GM23248 (cell line): ENCODE measurements around the gene CFAP97D2. TPM values are rescaled to one million over a fixed set of nuclear protein-coding genes. Genes with fewer than 3 reads are reported as not detected.
A peak's percentile ranks its signal among the peaks of the same experiment; 100 is the strongest.

Source experiments
- DNase-seq: peaks from one replicate; pipeline ENCODE4 v3.0.0-alpha.2; 2015
- H2AFZ ChIP-seq: fragments of 200-600 bp; sonication (generic); 2 replicates; pipeline ENCODE4 v1.6.1; 2016; ENCODE audit warnings: antibody characterized with exemption
- H3F3A ChIP-seq: fragments of 200-600 bp; sonication (generic); 2 replicates; pipeline ENCODE4 v1.6.1; 2016; ENCODE audit warnings: mild to moderate bottlenecking, antibody characterized with exemption, mixed run types; ENCODE audit not compliant: insufficient read depth
- H3K27ac ChIP-seq: fragments of 200-600 bp; sonication (generic); 2 replicates; pipeline ENCODE4 v1.5.1; 2016; ENCODE audit warnings: mild to moderate bottlenecking
- H3K27me3 ChIP-seq: fragments of 200-600 bp; sonication (generic); replicated peaks from 2 replicates; pipeline ENCODE4 v1.6.1; 2016; ENCODE audit warnings: mild to moderate bottlenecking; ENCODE audit not compliant: insufficient read depth
- H3K36me3 ChIP-seq: fragments of 200-600 bp; sonication (generic); 2 replicates; pipeline ENCODE4 v1.6.1; 2016; ENCODE audit warnings: low read depth, mild to moderate bottlenecking
- H3K4me1 ChIP-seq: fragments of 200-600 bp; sonication (generic); 2 replicates; pipeline ENCODE4 v1.6.1; 2016; ENCODE audit warnings: mild to moderate bottlenecking; ENCODE audit not compliant: insufficient read depth
- H3K4me2 ChIP-seq: fragments of 200-600 bp; sonication (generic); one replicate; pipeline ENCODE4 v1.6.1; 2016; ENCODE audit warnings: mild to moderate bottlenecking; ENCODE audit not compliant: unreplicated experiment
- H3K4me3 ChIP-seq: fragments of 200-600 bp; sonication (generic); 2 replicates; pipeline ENCODE4 v1.5.1; 2016; ENCODE audit warnings: mild to moderate bottlenecking
- H3K79me2 ChIP-seq: fragments of 200-600 bp; sonication (generic); 2 replicates; pipeline ENCODE4 v1.6.1; 2016; ENCODE audit warnings: mild to moderate bottlenecking; ENCODE audit not compliant: insufficient read depth
- H3K9ac ChIP-seq: fragments of 200-600 bp; sonication (generic); 2 replicates; pipeline ENCODE4 v1.6.1; 2016; ENCODE audit warnings: mild to moderate bottlenecking
- H3K9me2 ChIP-seq: fragments of 200-600 bp; sonication (generic); 2 replicates; pipeline ENCODE4 v1.6.1; 2016; ENCODE audit warnings: mixed run types, mild to moderate bottlenecking, moderate library complexity; ENCODE audit not compliant: insufficient read depth
- H3K9me3 ChIP-seq: fragments of 200-600 bp; sonication (generic); one replicate; pipeline ENCODE4 v1.6.1; 2017; ENCODE audit warnings: low read depth
- H4K20me1 ChIP-seq: fragments of 200-600 bp; sonication (generic); 2 replicates; pipeline ENCODE4 v1.6.0; 2016; ENCODE audit not compliant: insufficient read depth
- EZH2 ChIP-seq: fragments of 200-600 bp; sonication (generic); IDR thresholded peaks from 2 replicates; pipeline ENCODE4 v1.6.1; 2018; ENCODE audit warnings: antibody characterized with exemption, mild to moderate bottlenecking; ENCODE audit not compliant: insufficient read depth, poor library complexity, severe bottlenecking
- EZH2phosphoT487 ChIP-seq: fragments of 200-600 bp; sonication (generic); IDR thresholded peaks from 2 replicates; pipeline ENCODE4 v1.6.1; 2018; ENCODE audit warnings: antibody characterized with exemption, moderate library complexity, mild to moderate bottlenecking, low read depth; ENCODE audit not compliant: insufficient read depth
- WGBS, 2 experiments: methylation state at CpG; one replicate each; pipeline ENCODE4 v1.1.6; 2015 to 2017; ENCODE audit warnings: low lambda C conversion rate in 2 of 2, low coverage in 1 of 2; ENCODE audit errors: missing lambda C conversion rate in 2 of 2; 5-methylcytosine and 5-hydroxymethylcytosine counted together
- in situ Hi-C: fragments of 300-500 bp; cut with MboI; formaldehyde crosslinking; loops from 2 replicates; pipeline ENCODE4 v1.15.0; 2020
- polyA plus RNA-seq: library from polyadenylated mRNA; unstranded; fragments of >200 nt; fragmentation: Nextera tagmentation; extraction: Ambion mirVana; gene quantifications from 2 replicates; pipeline ENCODE4 v1.2.1, GENCODE V29; 2016
- total RNA-seq: library from RNA; depleted of rRNA; stranded (reverse); fragments of >200 nt; shearing (Covaris generic); gene quantifications from 2 replicates; pipeline ENCODE4 v1.2.3, GENCODE V29; 2014

The CFAP97D2 gene
- total and polyA plus RNA-seq, 2 experiments from 2014 or later, result not detected

- no peaks in the 10 kb centered on the region for H3K79me2 ChIP-seq
- no peaks in the 10 kb centered on the region for H3K9me3 ChIP-seq
- peaks cover 11% of the 10 kb centered on the region for H3F3A ChIP-seq
- H3K4me2 ChIP-seq, result no peak overlapping the region
- peaks cover 18% of the 10 kb centered on the region for H3K4me1 ChIP-seq
- H3K27me3 ChIP-seq, result no peaks in the 10 kb centered on the region
- H3K4me3 ChIP-seq, result no peak overlapping the region
- H2AFZ ChIP-seq, result no peak overlapping the region
- H3K9me2 ChIP-seq, result no peaks in the 10 kb centered on the region
- no peak overlapping the region for H3K27ac ChIP-seq
- TF ChIP-seq EZH2phosphoT487 (no peak), EZH2 (no peak)
- H4K20me1 ChIP-seq, result no peaks in the 10 kb centered on the region
- WGBS, 2 experiments, result 77 to 79% methylated on average over 11 of the region's 11 CpGs
- no peak overlapping the region for H3K9ac ChIP-seq
- H3K36me3 ChIP-seq, result no peaks in the 10 kb centered on the region
- DNase-seq, result no peak
- in situ Hi-C loops, result no loop called here
These were observed 47.0 kb downstream of the CFAP97D2 start for GRCh38 chr13:114226088-114226487.

- H3K27ac ChIP-seq, result no peak overlapping the region
- no peak overlapping the region for H3K9ac ChIP-seq
- no peak overlapping the region for H3K4me2 ChIP-seq
- H3K79me2 ChIP-seq, result no peaks in the 10 kb centered on the region
- H3K4me1 ChIP-seq, result peaks cover 18% of the 10 kb centered on the region
- no peaks in the 10 kb centered on the region for H3K9me3 ChIP-seq
- no peaks in the 10 kb centered on the region for H4K20me1 ChIP-seq
- TF ChIP-seq EZH2phosphoT487 (no peak), EZH2 (no peak)
- H3K27me3 ChIP-seq, result no peaks in the 10 kb centered on the region
- no peak overlapping the region for H3K4me3 ChIP-seq
- 6 to 11% methylated on average over 18 to 19 of the region's 19 CpGs for WGBS, 2 experiments
- no peak overlapping the region for H2AFZ ChIP-seq
- in situ Hi-C loops, result no loop called here
- no peaks in the 10 kb centered on the region for H3K9me2 ChIP-seq
- no peaks in the 10 kb centered on the region for H3K36me3 ChIP-seq
- peaks cover 11% of the 10 kb centered on the region for H3F3A ChIP-seq
- DNase-seq, result peak; percentile 89
These were observed 47.8 kb downstream of the CFAP97D2 start for GRCh38 chr13:114226699-114227323.

DNA sequence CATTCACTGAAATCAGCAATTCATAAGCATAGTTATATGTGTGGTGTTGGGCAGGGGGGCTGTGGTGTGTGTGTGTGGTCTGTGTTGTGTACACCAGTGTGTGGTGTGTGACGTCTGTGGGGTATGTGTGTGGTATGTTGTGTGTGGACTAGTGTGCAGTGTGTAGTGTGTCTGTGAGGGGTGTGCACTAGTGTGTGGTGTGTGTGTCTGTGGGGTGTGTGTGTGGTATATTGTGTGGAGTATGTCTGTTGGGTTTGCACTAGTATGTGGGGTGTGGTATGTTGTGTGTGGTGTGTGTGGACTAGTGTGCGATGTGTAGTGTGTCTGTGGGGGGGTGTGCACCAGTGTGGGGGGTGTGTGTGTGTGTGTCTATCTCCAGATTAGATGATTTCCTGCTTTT, 48.5 kb downstream of the CFAP97D2 start:
- no peak overlapping the region for H3K9ac ChIP-seq
- H3K79me2 ChIP-seq, result no peaks in the 10 kb centered on the region
- no peak for DNase-seq
- no peaks in the 10 kb centered on the region for H4K20me1 ChIP-seq
- no peaks in the 10 kb centered on the region for H3K36me3 ChIP-seq
- no peaks in the 10 kb centered on the region for H3K9me3 ChIP-seq
- no peak overlapping the region for H2AFZ ChIP-seq
- no peak for TF ChIP-seq EZH2
- no peaks in the 10 kb centered on the region for H3K27me3 ChIP-seq
- H3K4me2 ChIP-seq, result no peak overlapping the region
- in situ Hi-C loops, result no loop called here
- H3K4me1 ChIP-seq, result peaks cover 18% of the 10 kb centered on the region
- WGBS, 2 experiments, result 60 to 75% methylated on average over 1 to 2 of the region's 2 CpGs
- no peaks in the 10 kb centered on the region for H3K9me2 ChIP-seq
- peaks cover 11% of the 10 kb centered on the region for H3F3A ChIP-seq
- H3K4me3 ChIP-seq, result no peak overlapping the region
- H3K27ac ChIP-seq, result no peak overlapping the region

GRCh38 chr13:114228176-114228575, 49.1 kb downstream of the CFAP97D2 start:
- Histone ChIP-seq H3K79me2 (no peaks in the 10 kb centered on the region), H3K36me3 (no peaks in the 10 kb centered on the region), H3F3A (peaks cover 11% of the 10 kb centered on the region), H3K9me2 (no peaks in the 10 kb centered on the region), H3K4me2 (no peak overlapping the region), H3K4me1 (peaks cover 18% of the 10 kb centered on the region), H3K4me3 (no peak overlapping the region), H3K9me3 (no peaks in the 10 kb centered on the region), H4K20me1 (no peaks in the 10 kb centered on the region), H3K9ac (no peak overlapping the region), H2AFZ (no peak overlapping the region), H3K27ac (no peak overlapping the region), H3K27me3 (no peaks in the 10 kb centered on the region)
- in situ Hi-C loops, result no loop called here
- DNase-seq, result no peak
- WGBS, 2 experiments, result 61 to 70% methylated on average over 9 of the region's 9 CpGs
- no peak for TF ChIP-seq EZH2phosphoT487
- TF ChIP-seq EZH2, result no peak
